NCI-H524 treated with DMSO at 0.1 percent for 48 hours (cell line): ENCODE results near the gene GPRC5A.

Source experiments
- DNase-seq: peaks from one replicate; lab custom pipeline; 2025; lab: John Stamatoyannopoulos, UW

Gene GPRC5A

GRCh38 chr12:12909995-12910420 lies 18.6 kb downstream of the GPRC5A start:
- no peak for DNase-seq

GRCh38 chr12:12912711-12913110 lies 21.3 kb downstream of the GPRC5A start:
- no peak for DNase-seq

- no peak for DNase-seq
These were observed 24.3 kb downstream of the GPRC5A start for GRCh38 chr12:12915656-12916055.

- no peak for DNase-seq
These were observed 25.0 kb downstream of the GPRC5A start for GRCh38 chr12:12916135-12916944.

- no peak for DNase-seq
These were observed 26.2 kb downstream of the GPRC5A start for GRCh38 chr12:12917517-12917916.

- DNase-seq: no peak
These were observed 27.5 kb downstream of the GPRC5A start for GRCh38 chr12:12918781-12919389.

- no peak for DNase-seq
These were observed 28.5 kb downstream of the GPRC5A start for GRCh38 chr12:12919666-12920435.

GRCh38 chr12:12922191-12922616 lies 30.8 kb downstream of the GPRC5A start:
- no peak for DNase-seq

- DNase-seq: no peak
These were observed 31.6 kb downstream of the GPRC5A start for GRCh38 chr12:12922978-12923377.

GRCh38 chr12:12924169-12924568 lies 32.8 kb downstream of the GPRC5A start:
- DNase-seq: no peak

GRCh38 chr12:12925388-12925787 lies 34.0 kb downstream of the GPRC5A start:
- no peak for DNase-seq

- no peak for DNase-seq
These were observed 35.3 kb downstream of the GPRC5A start for GRCh38 chr12:12926571-12927071.

GRCh38 chr12:12927211-12928079 lies 36.1 kb downstream of the GPRC5A start:
- peak; percentile 22 for DNase-seq

- DNase-seq: no peak
These were observed 38.3 kb downstream of the GPRC5A start for GRCh38 chr12:12929696-12930095.

GRCh38 chr12:12930633-12931219 lies 39.4 kb downstream of the GPRC5A start:
- DNase-seq: no peak

- DNase-seq: no peak
These were observed 42.4 kb downstream of the GPRC5A start for GRCh38 chr12:12933742-12934141.

GRCh38 chr12:12934556-12934955 lies 43.2 kb downstream of the GPRC5A start:
- DNase-seq: no peak

GRCh38 chr12:12936983-12937491 lies 45.7 kb downstream of the GPRC5A start:
- no peak for DNase-seq

- no peak for DNase-seq
These were observed 47.2 kb downstream of the GPRC5A start for GRCh38 chr12:12938541-12938940.

GRCh38 chr12:12939888-12940287 lies 48.5 kb downstream of the GPRC5A start:
- DNase-seq: no peak
